H9 (cell line): Measurements from ENCODE around the gene MST1R. TPM values are rescaled to one million over a fixed set of nuclear protein-coding genes. Genes with fewer than 3 reads are reported as not detected.

Experiments
- DNase-seq: peaks from one replicate; pipeline ENCODE4 v3.0.0-alpha.2; 2017
- H2AFZ ChIP-seq: one replicate; pipeline ENCODE4 v1.6.1; 2013; ENCODE audit warnings: mild to moderate bottlenecking, low read length, control low read depth, moderate library complexity
- H2AK5ac ChIP-seq: 2 replicates; pipeline ENCODE4 v1.6.1; 2013; ENCODE audit warnings: low read length, control low read depth, mixed read lengths; ENCODE audit not compliant: insufficient read length
- H2BK120ac ChIP-seq: one replicate; pipeline ENCODE4 v1.6.1; 2013; ENCODE audit warnings: low read depth, mild to moderate bottlenecking, low read length, control low read depth, inconsistent platforms; ENCODE audit not compliant: poor library complexity, severe bottlenecking
- H2BK12ac ChIP-seq: 2 replicates; pipeline ENCODE4 v1.6.1; 2013; ENCODE audit warnings: low read length, control low read depth, mixed read lengths, low read depth; ENCODE audit not compliant: insufficient read length
- H2BK15ac ChIP-seq: 2 replicates; pipeline ENCODE4 v1.6.1; 2013; ENCODE audit warnings: low read depth, low read length, control low read depth
- H2BK20ac ChIP-seq: one replicate; pipeline ENCODE4 v1.6.1; 2013; ENCODE audit warnings: low read depth, mild to moderate bottlenecking, low read length, control low read depth, inconsistent platforms; ENCODE audit not compliant: poor library complexity, severe bottlenecking
- H2BK5ac ChIP-seq: 2 replicates; pipeline ENCODE4 v1.6.1; 2013; ENCODE audit warnings: low read length, control low read depth, mixed read lengths; ENCODE audit not compliant: insufficient read length
- H3K14ac ChIP-seq: 2 replicates; pipeline ENCODE4 v1.6.1; 2013; ENCODE audit warnings: low read length, control low read depth; ENCODE audit not compliant: insufficient read depth
- H3K18ac ChIP-seq: 2 replicates; pipeline ENCODE4 v1.6.1; 2013; ENCODE audit warnings: low read depth, mild to moderate bottlenecking, mixed read lengths, low read length, control low read depth; ENCODE audit not compliant: insufficient read length
- H3K23ac ChIP-seq: 2 replicates; pipeline ENCODE4 v1.6.1; 2013; ENCODE audit warnings: low read length, control low read depth, mixed read lengths, low read depth; ENCODE audit not compliant: insufficient read length
- H3K23me2 ChIP-seq: 2 replicates; pipeline ENCODE4 v1.6.1; 2013; ENCODE audit warnings: low read depth, mild to moderate bottlenecking, mixed read lengths, low read length, control low read depth; ENCODE audit not compliant: insufficient read length, poor library complexity, severe bottlenecking
- H3K27ac ChIP-seq: 2 replicates; pipeline ENCODE4 v1.5.1; 2013; ENCODE audit warnings: low read length, control low read depth, mixed read lengths, low read depth; ENCODE audit not compliant: insufficient read length
- H3K27me3 ChIP-seq: 2 replicates; pipeline ENCODE4 v1.6.1; 2013; ENCODE audit warnings: low read length, control low read depth, inconsistent platforms; ENCODE audit not compliant: insufficient read depth
- H3K4ac ChIP-seq: 2 replicates; pipeline ENCODE4 v1.6.1; 2013; ENCODE audit warnings: low read depth, mild to moderate bottlenecking, control low read depth, inconsistent platforms, low read length, moderate library complexity
- H3K4me1 ChIP-seq: 2 replicates; pipeline ENCODE4 v1.6.1; 2013; ENCODE audit warnings: low read length, control low read depth, inconsistent platforms; ENCODE audit not compliant: insufficient read depth
- H3K4me2 ChIP-seq: 2 replicates; pipeline ENCODE4 v1.6.1; 2013; ENCODE audit warnings: low read length, control low read depth, mixed read lengths; ENCODE audit not compliant: insufficient read length, insufficient read depth
- H3K56ac ChIP-seq: 2 replicates; pipeline ENCODE4 v1.6.1; 2013; ENCODE audit warnings: low read depth, mild to moderate bottlenecking, mixed read lengths, low read length, control low read depth; ENCODE audit not compliant: insufficient read length
- H3K79me1 ChIP-seq: 2 replicates; pipeline ENCODE4 v1.6.1; 2013; ENCODE audit warnings: low read depth, mild to moderate bottlenecking, moderate library complexity, low read length, control low read depth, inconsistent platforms; ENCODE audit not compliant: insufficient read depth, poor library complexity, severe bottlenecking
- H3K79me2 ChIP-seq: 2 replicates; pipeline ENCODE4 v1.6.1; 2013; ENCODE audit warnings: low read length, control low read depth, inconsistent platforms; ENCODE audit not compliant: insufficient read depth
- H3K9ac ChIP-seq: 2 replicates; pipeline ENCODE4 v1.6.1; 2013; ENCODE audit warnings: low read length, control low read depth, mixed read lengths; ENCODE audit not compliant: insufficient read length; ENCODE audit errors: extremely low read depth
- H3K9me3 ChIP-seq: one replicate; pipeline ENCODE4 v1.6.1; 2013; ENCODE audit warnings: low read depth, low read length, inconsistent platforms; ENCODE audit not compliant: control insufficient read depth
- H3T11ph ChIP-seq: one replicate; pipeline ENCODE4 v1.6.1; 2013; ENCODE audit warnings: mild to moderate bottlenecking, low read length, control low read depth, inconsistent platforms
- H4K20me1 ChIP-seq: one replicate; pipeline ENCODE4 v1.6.1; 2013; ENCODE audit not compliant: control insufficient read depth, insufficient read length, insufficient read depth
- H4K5ac ChIP-seq: 2 replicates; pipeline ENCODE4 v1.6.1; 2013; ENCODE audit warnings: low read depth, mild to moderate bottlenecking, mixed read lengths, low read length, control low read depth; ENCODE audit not compliant: insufficient read length
- H4K8ac ChIP-seq: replicated peaks from 2 replicates; pipeline ENCODE4 v1.6.1; 2013; ENCODE audit warnings: low read length, control low read depth, mixed read lengths, low read depth; ENCODE audit not compliant: insufficient read length
- H4K91ac ChIP-seq: 2 replicates; pipeline ENCODE4 v1.6.1; 2013; ENCODE audit warnings: low read depth, mild to moderate bottlenecking, moderate library complexity, mixed read lengths, low read length, control low read depth; ENCODE audit not compliant: insufficient read length
- H3K27ac Mint-ChIP-seq, 3 experiments: 2 replicates in 2 of 3; 3 replicates in 1 of 3; pipeline ENCODE4 v1.8.0; 2020 to 2021; ENCODE audit warnings: mixed read lengths in 3 of 3, mild to moderate bottlenecking in 1 of 3, moderate library complexity in 1 of 3
- H3K27me3 Mint-ChIP-seq: 2 replicates; pipeline ENCODE4 v1.8.0; 2021; ENCODE audit warnings: low read depth, mild to moderate bottlenecking, moderate library complexity, mixed read lengths
- H3K36me3 Mint-ChIP-seq, 3 experiments: 2 replicates in 2 of 3; 3 replicates in 1 of 3; pipeline ENCODE4 v1.8.0; 2020 to 2021; ENCODE audit warnings: low read depth in 3 of 3, mixed read lengths in 3 of 3; ENCODE audit not compliant: insufficient read depth in 1 of 3
- H3K4me1 Mint-ChIP-seq, 2 experiments: 2 replicates each; pipeline ENCODE4 v1.8.0; 2020; ENCODE audit warnings: mixed read lengths in 2 of 2
- H3K4me3 Mint-ChIP-seq, 2 experiments: 2 replicates in 1 of 2; 3 replicates in 1 of 2; pipeline ENCODE4 v1.8.0; 2020 to 2021; ENCODE audit warnings: mild to moderate bottlenecking in 2 of 2, mixed read lengths in 2 of 2, moderate library complexity in 1 of 2
- H3K9me3 Mint-ChIP-seq, 2 experiments: 2 replicates in 1 of 2; 3 replicates in 1 of 2; pipeline ENCODE4 v1.8.0; 2020; ENCODE audit warnings: mild to moderate bottlenecking in 2 of 2, mixed read lengths in 2 of 2, moderate library complexity in 1 of 2
- WGBS: extraction: QIAGEN DNeasy Blood & Tissue Kit; methylation state at CpG from one replicate; pipeline ENCODE4 v1.1.7; 2013; ENCODE audit warnings: missing lambda C conversion rate, low lambda C conversion rate, mixed read lengths; ENCODE audit not compliant: insufficient read length; ENCODE audit errors: extremely low coverage; 5-methylcytosine and 5-hydroxymethylcytosine counted together
- total RNA-seq: library from RNA; stranded (reverse); gene quantifications from 2 replicates; pipeline ENCODE4 v1.2.1, GENCODE V29; 2021
- TF ChIP-seq, protein P1 (sequence below): fragments of 200-600 bp; sonication (generic); conservative IDR thresholded peaks from 3 replicates; pipeline ENCODE4 v1.8.0; 2021; ENCODE audit warnings: antibody characterized with exemption, mild to moderate bottlenecking

Gene MST1R
- total RNA-seq, 1 experiment from 2014 or later, result 4.9 TPM

DNA sequence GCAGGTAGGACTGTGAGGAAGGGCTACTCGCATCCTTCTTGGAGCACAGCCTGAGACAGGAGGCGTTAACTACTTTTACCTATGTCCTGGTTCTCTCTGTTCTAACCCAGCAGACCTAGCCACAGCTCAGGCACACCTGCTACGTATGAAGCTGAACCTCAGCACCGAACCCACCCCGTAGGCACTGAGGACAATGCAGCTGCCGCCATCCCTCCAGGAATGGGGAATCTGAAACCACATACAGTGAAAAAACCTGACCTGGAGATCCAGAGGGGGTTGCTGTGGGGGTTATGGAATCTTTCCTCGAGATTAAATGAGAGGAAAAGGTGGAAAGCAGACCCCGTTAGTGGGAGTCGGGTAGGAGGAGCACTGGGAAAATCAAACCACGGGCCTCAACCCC is 14.4 kb downstream of the MST1R start:
- H3K23me2 ChIP-seq, result no peaks in the 10 kb centered on the region
- Mint-ChIP-seq H3K27ac (no peak overlapping the region), H3K9me3 (no peaks in the 10 kb centered on the region), H3K27me3 (peaks cover 1% of the 10 kb centered on the region; the same call in 1 of the 2 replicates), H3K4me3 (no peak overlapping the region), H3K36me3 (no peaks in the 10 kb centered on the region; a peak in 2 of 7 replicates), H3K4me1 (peaks cover 0 to 13% of the 10 kb centered on the region in 2 experiments; a peak in 1 of 4 replicates)
- H2BK12ac ChIP-seq, result no peak overlapping the region
- H3K79me2 ChIP-seq, result no peaks in the 10 kb centered on the region
- no peaks in the 10 kb centered on the region for H3K9me3 ChIP-seq
- H2BK15ac ChIP-seq, result no peak overlapping the region
- no CpG with 5 or more reads among the region's 10 CpGs for WGBS
- no peak overlapping the region for H2BK20ac ChIP-seq
- no peak overlapping the region for H2AFZ ChIP-seq
- H3K27me3 ChIP-seq, result no peaks in the 10 kb centered on the region
- TF ChIP-seq, protein P1, sequence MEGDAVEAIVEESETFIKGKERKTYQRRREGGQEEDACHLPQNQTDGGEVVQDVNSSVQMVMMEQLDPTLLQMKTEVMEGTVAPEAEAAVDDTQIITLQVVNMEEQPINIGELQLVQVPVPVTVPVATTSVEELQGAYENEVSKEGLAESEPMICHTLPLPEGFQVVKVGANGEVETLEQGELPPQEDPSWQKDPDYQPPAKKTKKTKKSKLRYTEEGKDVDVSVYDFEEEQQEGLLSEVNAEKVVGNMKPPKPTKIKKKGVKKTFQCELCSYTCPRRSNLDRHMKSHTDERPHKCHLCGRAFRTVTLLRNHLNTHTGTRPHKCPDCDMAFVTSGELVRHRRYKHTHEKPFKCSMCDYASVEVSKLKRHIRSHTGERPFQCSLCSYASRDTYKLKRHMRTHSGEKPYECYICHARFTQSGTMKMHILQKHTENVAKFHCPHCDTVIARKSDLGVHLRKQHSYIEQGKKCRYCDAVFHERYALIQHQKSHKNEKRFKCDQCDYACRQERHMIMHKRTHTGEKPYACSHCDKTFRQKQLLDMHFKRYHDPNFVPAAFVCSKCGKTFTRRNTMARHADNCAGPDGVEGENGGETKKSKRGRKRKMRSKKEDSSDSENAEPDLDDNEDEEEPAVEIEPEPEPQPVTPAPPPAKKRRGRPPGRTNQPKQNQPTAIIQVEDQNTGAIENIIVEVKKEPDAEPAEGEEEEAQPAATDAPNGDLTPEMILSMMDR, result no peak
- no peak overlapping the region for H4K91ac ChIP-seq
- no peak overlapping the region for H2AK5ac ChIP-seq
- no peak for DNase-seq
- H3K4me2 ChIP-seq, result no peak overlapping the region
- no peaks in the 10 kb centered on the region for H4K20me1 ChIP-seq
- no peak overlapping the region for H2BK5ac ChIP-seq
- H4K5ac ChIP-seq, result no peak overlapping the region
- H3K9ac ChIP-seq, result no peak overlapping the region
- no peak overlapping the region for H3K27ac ChIP-seq
- H3T11ph ChIP-seq, result no peak overlapping the region
- H3K79me1 ChIP-seq, result no peaks in the 10 kb centered on the region
- no peak overlapping the region for H3K18ac ChIP-seq
- H3K23ac ChIP-seq, result no peak overlapping the region
- no peaks in the 10 kb centered on the region for H3K4me1 ChIP-seq
- H4K8ac ChIP-seq, result no peak overlapping the region
- H2BK120ac ChIP-seq, result no peak overlapping the region
- H3K56ac ChIP-seq, result no peak overlapping the region
- no peak overlapping the region for H3K14ac ChIP-seq
- H3K4ac ChIP-seq, result no peak overlapping the region
